ENCODE measurements around the gene HERPUD2.

GRCh38 chr7:35720032-35720431, 25.1 kb upstream of the HERPUD2 start:
- TF ChIP-seq CTCF (IDR thresholded peaks at IDR 0.05) (no peak), POLR2A (IDR thresholded peaks at IDR 0.05) (no peak), EP300 (IDR thresholded peaks at IDR 0.05; ENCODE audit: low read depth) (no peak)

Data from transverse colon (tissue), 3 donors.